ENCODE data around the gene ABT1. TPM values are rescaled to one million over a fixed set of nuclear protein-coding genes. Genes with fewer than 3 reads are reported as not detected.

ABT1 gene
- total and polyA plus RNA-seq, 2 of the 8 experiments (the other 6 are each of a cell fraction or from before 2014, with no cell fraction given): 20.5 to 30.7 TPM

GRCh38 chr6:26592649-26593048, 4.1 kb upstream of the ABT1 start:
- H2AK5ac ChIP-seq (ENCODE audit: low read depth, low read length): no peak overlapping the region
- no peak overlapping the region for H3K56ac ChIP-seq (replicated peaks; ENCODE audit: insufficient read length, low read depth, low read length)
- H3K27ac ChIP-seq (ENCODE audit: low read depth, low read length): no peak overlapping the region
- no peak overlapping the region for H3K9ac ChIP-seq (replicated peaks in 1 of 4; ENCODE audit: extremely low read depth in 1 of 4, low read depth in 3 of 4, low read length in 3 of 4)
- no peak overlapping the region for H3K18ac ChIP-seq (ENCODE audit: extremely low read depth, low read length)
- no peaks in the 10 kb centered on the region for H4K20me1 ChIP-seq (replicated peaks in 1 of 2; ENCODE audit: control insufficient read depth in 1 of 2, insufficient read depth in 2 of 2, low read length in 2 of 2)
- H4K8ac ChIP-seq (ENCODE audit: extremely low read depth, insufficient read depth, low read length): no peak overlapping the region
- peaks cover 0 to 8% of the 10 kb centered on the region in 2 experiments; a peak in 2 of 4 replicates for H3K79me2 ChIP-seq (ENCODE audit: control insufficient read depth in 1 of 2, insufficient read depth in 2 of 2, low read length in 2 of 2)
- no peak for DNase-seq (ENCODE audit: low read depth in 1 of 2, low spot score in 2 of 2)
- no peak overlapping the region for H4K5ac ChIP-seq (ENCODE audit: insufficient read length, low read depth, low read length)
- H3K4me3 ChIP-seq (ENCODE audit: extremely low read depth in 1 of 4, insufficient read depth in 2 of 4, low read depth in 3 of 4, low read length in 4 of 4): no peak overlapping the region
- H3K4ac ChIP-seq (replicated peaks; ENCODE audit: insufficient read length, low read depth, low read length): no peak overlapping the region
- H3K14ac ChIP-seq (ENCODE audit: insufficient read length): no peak overlapping the region
- H3K23me2 ChIP-seq (ENCODE audit: low read depth, low read length): peaks cover 16% of the 10 kb centered on the region
- no peak overlapping the region for H2BK5ac ChIP-seq (ENCODE audit: low read depth, low read length)
- no peak overlapping the region for H2BK20ac ChIP-seq (ENCODE audit: low read length)
- CTCF ChIA-PET (ENCODE audit: partially characterized antibody): interaction anchor here (1.5 to 6.0 kb wide), 3 partner anchors 15 to 534 kb away, joined by 4 to 134 read pairs (median 18); no protein-coding TSS in a partner anchor
- 78% methylated on average over 4 of the region's 4 CpGs; no CpG with 5 or more reads in 1 of the 2 experiments for WGBS, 2 experiments (ENCODE audit: extremely low coverage in 1 of 2, insufficient coverage in 1 of 2, insufficient read length in 1 of 2, insufficient replicate concordance in 2 of 2, low coverage in 1 of 2, low lambda C conversion rate in 2 of 2, missing lambda C conversion rate in 1 of 2)
- H3K4me2 ChIP-seq (ENCODE audit: insufficient read depth in 1 of 2, low read depth in 2 of 2, low read length in 2 of 2): no peak overlapping the region; a peak in 1 of 4 replicates
- peaks cover 6% of the 10 kb centered on the region for H3K79me1 ChIP-seq (ENCODE audit: low read depth, low read length)
- H3K27me3 ChIP-seq (replicated peaks in 1 of 4; ENCODE audit: control insufficient read depth in 3 of 4, extremely low read depth in 1 of 4, insufficient read depth in 3 of 4, low read length in 3 of 4): no peaks in the 10 kb centered on the region
- H3K9me3 ChIP-seq (ENCODE audit: insufficient read depth in 2 of 2, low read depth in 1 of 2, low read length in 1 of 2): no peaks in the 10 kb centered on the region
- no peak overlapping the region for H3K23ac ChIP-seq (ENCODE audit: insufficient read length)
- no peak overlapping the region for H2BK15ac ChIP-seq (ENCODE audit: low read length)
- no peak overlapping the region for H2BK12ac ChIP-seq (ENCODE audit: low read depth, low read length)
- FAIRE-seq: no peak
- H3K36me3 ChIP-seq (ENCODE audit: control insufficient read depth in 2 of 4, insufficient read depth in 4 of 4, low read length in 3 of 4): no peaks in the 10 kb centered on the region
- POLR2A ChIA-PET (ENCODE audit: partially characterized antibody): interaction anchor here (0.6 to 1.9 kb wide), 3 partner anchors 258 to 555 kb away, joined by 3 to 4 read pairs (median 3); a partner anchor contains a TSS
- H2BK120ac ChIP-seq (replicated peaks; ENCODE audit: low read depth, low read length): no peak overlapping the region
- H4K91ac ChIP-seq (replicated peaks; ENCODE audit: insufficient read length, low read length): no peak overlapping the region
- no peak overlapping the region for H2AFZ ChIP-seq (ENCODE audit: low read length)
- peaks cover 0 to 3% (median under 1%) of the 10 kb centered on the region in 4 experiments; a peak in 5 of 7 replicates for H3K4me1 ChIP-seq (replicated peaks in 1 of 4; ENCODE audit: control insufficient read depth in 3 of 4, insufficient read depth in 4 of 4, low read length in 3 of 4)
- TF ChIP-seq RXRA (IDR thresholded peaks at IDR 0.05; ENCODE audit: insufficient read depth, low read depth, low read length): no peak
- TF ChIP-seq SRF (IDR thresholded peaks at IDR 0.05; ENCODE audit: low read depth, low read length): no peak
- no peak for TF ChIP-seq MAX (IDR thresholded peaks at IDR 0.05)
- no peak for TF ChIP-seq TAF1 (IDR thresholded peaks at IDR 0.05; ENCODE audit: low read depth, low read length)
- TF ChIP-seq FOSL1 (IDR thresholded peaks at IDR 0.05; ENCODE audit: insufficient read depth, low read depth, low read length): no peak
- TF ChIP-seq PHF8 (conservative IDR thresholded peaks at IDR 0.05; ENCODE audit: low read depth, low read length): no peak
- no peak for TF ChIP-seq NANOG (IDR thresholded peaks at IDR 0.05; ENCODE audit: insufficient read depth, low read depth, low read length, poor library complexity, severe bottlenecking)
- TF ChIP-seq SIRT6 (IDR thresholded peaks at IDR 0.05; ENCODE audit: low read length): no peak
- TF ChIP-seq KDM1A (IDR thresholded peaks at IDR 0.05; ENCODE audit: borderline replicate concordance, low read length): no peak
- no peak for TF ChIP-seq TEAD4 (IDR thresholded peaks at IDR 0.05; ENCODE audit: low read depth, low read length)
- no peak for TF ChIP-seq RBBP5 (IDR thresholded peaks at IDR 0.05; ENCODE audit: borderline replicate concordance, low read depth, low read length)
- no peak for TF ChIP-seq CHD1 (IDR thresholded peaks at IDR 0.05; ENCODE audit: low read depth, low read length)
- TF ChIP-seq ASH2L (IDR thresholded peaks at IDR 0.05; ENCODE audit: low read length): no peak
- no peak for TF ChIP-seq CBX8 (IDR thresholded peaks at IDR 0.05; ENCODE audit: borderline replicate concordance, low read depth, low read length)
